Brain microvascular endothelial cell (primary cell): ENCODE data around the gene TPSB2.
A peak's percentile ranks its signal among the peaks of the same experiment; 100 is the strongest.
"Not testable (repeated sequence)": the region's sequence is repeated elsewhere in the genome, so short reads cannot be mapped to it uniquely, and the experiment has no call there.

Experiments
- DNase-seq: peaks from one replicate; pipeline ENCODE4 v3.0.0-alpha.2; 2020
- H3K27ac ChIP-seq: fragments of 250-450 bp; sonication (Bioruptor Pico); 2 replicates; pipeline ENCODE4 v1.5.1; 2020; ENCODE audit warnings: mild to moderate bottlenecking, moderate library complexity
- H3K27me3 ChIP-seq: fragments of 250-450 bp; sonication (Bioruptor Pico); replicated peaks from 2 replicates; pipeline ENCODE4 v1.5.1; 2020; ENCODE audit warnings: mild to moderate bottlenecking
- H3K36me3 ChIP-seq: fragments of 250-450 bp; sonication (Bioruptor Pico); replicated peaks from 2 replicates; pipeline ENCODE4 v1.5.1; 2020; ENCODE audit warnings: mild to moderate bottlenecking
- H3K4me3 ChIP-seq: 2 replicates; pipeline ENCODE4 v1.5.1; 2011; ENCODE audit warnings: low read depth, mild to moderate bottlenecking, control low read depth, low read length, moderate library complexity
- in situ Hi-C: cut with HindIII; loops from 2 replicates; pipeline ENCODE4 v1.10.0; 2017; ENCODE audit warnings: low sequenced_read_pairs, low pct_ligation_motif_present
- TF ChIP-seq, protein P1 (sequence below): IDR thresholded peaks from 2 replicates; pipeline ENCODE4 v1.5.1; 2011; ENCODE audit warnings: low read depth, mild to moderate bottlenecking, moderate library complexity, low read length, control low read depth, inconsistent platforms; ENCODE audit errors: missing control alignments

Gene TPSB2

DNA sequence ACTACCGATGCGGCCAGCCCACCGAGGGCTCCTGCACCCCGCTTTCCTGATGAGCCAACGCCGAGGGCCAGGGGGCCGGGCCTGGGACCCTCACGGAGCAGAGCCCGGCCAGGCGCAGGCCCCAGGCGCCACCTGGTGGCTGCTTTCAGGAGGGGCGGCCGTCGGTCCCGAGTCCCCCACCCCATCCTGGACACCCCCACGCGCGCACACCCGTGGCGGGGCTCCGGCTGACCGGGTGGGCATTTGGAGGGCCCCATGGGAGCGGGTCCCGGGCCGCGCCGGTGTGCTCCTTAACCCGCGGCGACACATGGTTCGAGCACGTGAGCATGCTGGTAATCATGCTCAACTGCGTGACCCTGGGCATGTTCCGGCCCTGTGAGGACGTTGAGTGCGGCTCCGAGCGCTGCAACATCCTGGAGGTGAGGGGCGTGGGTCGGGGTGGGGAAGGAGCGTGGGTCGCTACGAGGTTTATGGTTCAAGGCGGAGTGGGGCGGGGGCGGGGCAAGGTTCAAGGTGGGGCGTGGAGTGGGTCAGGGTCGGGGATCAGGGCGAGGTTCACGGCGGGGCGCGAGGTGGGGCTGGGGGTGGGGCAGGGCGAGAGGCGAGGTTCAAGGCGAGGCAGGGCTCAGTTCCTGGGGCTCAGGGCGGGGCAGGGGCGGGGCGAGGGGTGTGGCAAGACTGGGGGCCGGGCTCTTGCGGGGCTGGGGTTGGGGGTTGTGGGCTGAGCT lies 35.2 kb downstream of the TPSB2 start:
- TF ChIP-seq, protein P1, sequence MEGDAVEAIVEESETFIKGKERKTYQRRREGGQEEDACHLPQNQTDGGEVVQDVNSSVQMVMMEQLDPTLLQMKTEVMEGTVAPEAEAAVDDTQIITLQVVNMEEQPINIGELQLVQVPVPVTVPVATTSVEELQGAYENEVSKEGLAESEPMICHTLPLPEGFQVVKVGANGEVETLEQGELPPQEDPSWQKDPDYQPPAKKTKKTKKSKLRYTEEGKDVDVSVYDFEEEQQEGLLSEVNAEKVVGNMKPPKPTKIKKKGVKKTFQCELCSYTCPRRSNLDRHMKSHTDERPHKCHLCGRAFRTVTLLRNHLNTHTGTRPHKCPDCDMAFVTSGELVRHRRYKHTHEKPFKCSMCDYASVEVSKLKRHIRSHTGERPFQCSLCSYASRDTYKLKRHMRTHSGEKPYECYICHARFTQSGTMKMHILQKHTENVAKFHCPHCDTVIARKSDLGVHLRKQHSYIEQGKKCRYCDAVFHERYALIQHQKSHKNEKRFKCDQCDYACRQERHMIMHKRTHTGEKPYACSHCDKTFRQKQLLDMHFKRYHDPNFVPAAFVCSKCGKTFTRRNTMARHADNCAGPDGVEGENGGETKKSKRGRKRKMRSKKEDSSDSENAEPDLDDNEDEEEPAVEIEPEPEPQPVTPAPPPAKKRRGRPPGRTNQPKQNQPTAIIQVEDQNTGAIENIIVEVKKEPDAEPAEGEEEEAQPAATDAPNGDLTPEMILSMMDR, result peak; percentile 64
- H3K27me3 ChIP-seq, result no peaks in the 10 kb centered on the region
- H3K27ac ChIP-seq, result no peak overlapping the region
- no peak overlapping the region for H3K4me3 ChIP-seq
- DNase-seq, result no peak
- in situ Hi-C loops, result no loop called here
- H3K36me3 ChIP-seq, result no peaks in the 10 kb centered on the region

GRCh38 chr16:1193825-1194581 lies 36.0 kb downstream of the TPSB2 start:
- H3K27ac ChIP-seq, result no peak overlapping the region
- in situ Hi-C loops, result no loop called here
- DNase-seq, result no peak
- H3K36me3 ChIP-seq, result no peaks in the 10 kb centered on the region
- TF ChIP-seq, protein P1, result no peak
- H3K4me3 ChIP-seq, result no peak overlapping the region
- H3K27me3 ChIP-seq, result no peaks in the 10 kb centered on the region

DNA sequence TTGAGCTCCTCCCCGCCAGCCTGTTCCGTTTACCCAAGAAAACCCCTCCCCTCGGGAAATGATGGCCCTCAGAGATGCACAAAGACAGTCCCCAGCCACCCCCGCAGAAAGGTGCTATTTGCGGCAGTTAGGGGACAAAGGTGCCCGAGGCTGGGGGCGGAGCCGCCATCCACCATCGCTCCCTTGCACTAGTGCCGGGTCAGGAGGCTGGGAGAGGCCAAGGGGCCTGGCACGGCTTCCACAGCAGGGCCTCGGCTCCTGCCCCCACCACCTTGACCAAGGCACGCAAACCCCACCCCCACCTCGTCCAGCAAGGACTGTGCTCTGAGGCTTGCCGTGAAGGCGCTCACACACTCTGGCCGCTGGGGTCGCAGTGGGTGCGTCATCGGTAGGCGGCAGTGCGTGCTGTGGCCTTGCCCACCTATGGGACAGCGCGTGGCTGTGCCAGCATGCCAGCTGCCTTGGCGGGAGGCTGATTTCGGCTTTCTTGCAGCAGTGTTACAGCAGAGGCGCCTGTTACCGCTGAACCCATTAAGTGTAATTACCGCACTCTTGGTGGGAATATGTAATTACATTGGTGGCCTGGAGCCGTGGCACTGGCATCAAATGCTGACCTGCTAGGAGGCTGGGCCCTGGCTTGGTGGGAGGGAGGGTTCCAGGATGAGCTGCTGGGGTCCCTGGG lies 36.7 kb downstream of the TPSB2 start:
- no peak overlapping the region for H3K4me3 ChIP-seq
- in situ Hi-C loops, result no loop called here
- DNase-seq, result no peak
- TF ChIP-seq, protein P1, result no peak
- no peak overlapping the region for H3K27ac ChIP-seq
- no peaks in the 10 kb centered on the region for H3K36me3 ChIP-seq
- no peaks in the 10 kb centered on the region for H3K27me3 ChIP-seq

DNA sequence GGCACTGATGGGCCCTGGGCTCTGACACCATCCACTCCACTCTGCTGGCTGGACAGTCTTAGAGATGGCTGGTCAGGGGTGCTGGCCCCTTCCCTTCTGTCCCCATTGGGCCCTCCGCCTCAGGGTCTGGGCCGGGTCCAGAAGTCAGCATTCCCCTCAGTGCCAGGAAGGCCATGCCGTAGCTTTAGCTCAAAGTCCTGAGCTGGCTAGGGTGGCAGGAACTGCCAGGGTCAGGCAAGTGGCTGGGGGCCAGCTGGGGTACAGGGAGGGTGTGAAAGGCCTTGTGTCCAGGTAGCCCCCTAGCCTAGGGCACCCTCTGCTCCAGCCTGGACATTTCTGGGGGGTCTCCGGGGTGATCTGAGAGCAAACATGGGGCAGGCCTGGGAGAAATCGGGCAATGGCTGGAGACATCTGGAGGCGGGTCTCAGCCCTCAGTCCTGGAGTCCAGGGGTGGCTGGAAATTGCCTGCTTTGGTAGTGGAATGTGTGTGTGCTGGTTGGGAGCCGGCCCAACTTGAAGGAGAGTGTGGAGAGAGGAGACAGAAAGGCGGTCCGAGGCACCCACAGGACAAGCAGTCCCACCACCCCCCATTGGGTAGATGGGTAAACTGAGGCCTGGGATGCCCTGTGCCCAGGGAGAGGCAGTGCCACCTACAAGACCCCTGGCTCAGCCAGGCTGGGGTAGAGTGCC lies 37.5 kb downstream of the TPSB2 start:
- TF ChIP-seq, protein P1, result no peak
- Histone ChIP-seq H3K4me3 (no peak overlapping the region), H3K36me3 (no peaks in the 10 kb centered on the region), H3K27ac (no peak overlapping the region), H3K27me3 (no peaks in the 10 kb centered on the region)
- DNase-seq, result no peak
- in situ Hi-C loops, result no loop called here

DNA sequence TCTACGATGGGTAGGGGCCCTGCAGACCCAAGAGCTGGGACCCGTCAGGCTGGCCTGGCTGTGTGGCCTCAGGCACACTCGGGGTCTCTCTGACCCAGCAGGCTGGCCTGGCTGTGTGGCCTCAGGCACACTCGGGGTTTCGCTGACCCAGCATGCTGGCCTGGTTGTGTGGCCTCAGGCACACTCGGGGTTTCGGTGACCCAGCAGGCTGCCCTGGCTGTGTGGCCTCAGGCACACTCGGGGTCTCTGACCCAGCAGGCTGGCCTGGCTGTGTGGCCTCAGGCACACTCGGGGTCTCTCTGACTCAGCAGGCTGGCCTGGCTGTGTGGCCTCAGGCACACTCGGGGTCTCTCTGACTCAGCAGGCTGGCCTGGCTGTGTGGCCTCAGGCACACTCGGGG lies 39.2 kb downstream of the TPSB2 start:
- H3K4me3 ChIP-seq, H3K27me3 ChIP-seq: not testable (repeated sequence)

GRCh38 chr16:1189455-1189854 lies 40.5 kb downstream of the TPSB2 start:
- TF ChIP-seq, protein P1, result no peak
- Histone ChIP-seq H3K36me3 (no peaks in the 10 kb centered on the region), H3K4me3 (no peak overlapping the region), H3K27ac (no peak overlapping the region), H3K27me3 (no peaks in the 10 kb centered on the region)
- in situ Hi-C loops, result no loop called here
- no peak for DNase-seq

More for the DNA sequence above, 39.2 kb downstream of the TPSB2 start:
- H3K36me3 ChIP-seq, H3K27ac ChIP-seq, DNase-seq, in situ Hi-C loops: not testable (repeated sequence)
